ENCODE data around the gene LRRN2. TPM values are rescaled to one million over a fixed set of nuclear protein-coding genes. Genes with fewer than 3 reads are reported as not detected.

Gene LRRN2
- total and polyA plus RNA-seq, 9 of the 15 experiments (the other 6 are each of a cell fraction or from before 2014, with no cell fraction given), result 0.05 TPM; not detected in 8

DNA sequence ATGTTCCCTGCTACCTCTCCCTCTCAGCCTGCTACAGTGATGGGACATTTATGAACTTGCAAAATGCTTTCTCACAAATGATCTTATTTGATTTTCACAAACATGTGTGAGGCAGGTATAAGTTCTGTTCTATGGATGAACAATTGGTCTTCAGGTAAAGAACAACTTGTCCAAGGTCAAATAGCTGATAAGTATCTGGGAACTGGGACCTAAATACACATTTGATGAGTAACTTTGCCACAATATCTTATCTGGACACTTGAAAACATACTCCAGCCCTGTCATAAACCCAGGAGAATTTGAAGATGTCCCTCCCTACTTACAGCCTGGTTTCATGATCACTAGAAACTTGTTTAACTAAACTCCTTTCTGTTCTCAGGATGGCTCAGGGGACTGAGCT, 23.0 kb downstream of the LRRN2 start:
- no peak for DNase-seq (ENCODE audit: extremely low read depth in 1 of 4, low spot score in 3 of 4)
- CTCF ChIA-PET (ENCODE audit: low intra/inter-chr PET ratio), result no interaction called here

DNA sequence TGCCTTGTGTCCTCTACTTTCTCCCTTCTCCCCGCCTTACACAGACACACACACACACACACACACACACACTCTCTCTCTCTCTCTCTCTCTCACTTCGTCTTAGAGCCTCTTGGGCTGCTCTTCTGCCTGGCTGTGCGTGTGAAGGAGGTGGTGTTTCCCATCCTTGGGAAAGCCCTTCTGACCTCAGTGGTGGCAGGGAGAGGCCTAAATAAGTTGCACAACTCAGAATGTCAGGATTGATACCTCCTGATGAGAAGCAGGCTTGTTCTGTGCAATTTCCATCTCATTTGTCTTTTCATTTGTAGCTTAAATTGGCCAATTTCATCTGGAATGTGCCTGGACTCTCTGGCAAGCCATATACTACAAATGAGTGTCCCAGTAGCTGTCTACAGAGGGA, 25.0 kb downstream of the LRRN2 start:
- intact Hi-C loops (cut with micrococcal nuclease) (no loop called here), in situ Hi-C loops (cut with MboI) (no loop called here)
- Histone ChIP-seq H3K27me3 (ENCODE audit: control insufficient read depth in 2 of 2, insufficient read depth in 2 of 2, low read length in 2 of 2) (peaks cover 19 to 38% of the 10 kb centered on the region in 2 experiments; a peak in 4 of 5 replicates), H4K20me1 (replicated peaks; ENCODE audit: control insufficient read depth, insufficient read depth, low read length) (no peaks in the 10 kb centered on the region), H3K9me1 (ENCODE audit: control insufficient read depth, insufficient read depth, low read length) (no peaks in the 10 kb centered on the region), H3K9me3 (replicated peaks; ENCODE audit: control insufficient read depth, insufficient read depth, low read depth, low read length) (no peaks in the 10 kb centered on the region), H2AFZ (ENCODE audit: low read depth, low read length) (no peak overlapping the region), H3K36me3 (ENCODE audit: control insufficient read depth, insufficient read depth, low read length) (no peaks in the 10 kb centered on the region), H3K4me2 (ENCODE audit: insufficient read depth, low read length) (no peak overlapping the region), H3K9ac (ENCODE audit: insufficient read depth in 1 of 2, low read depth in 2 of 2, low read length in 2 of 2) (no peak overlapping the region), H3K79me2 (ENCODE audit: control insufficient read depth, insufficient read depth, low read length) (no peaks in the 10 kb centered on the region), H3K27ac (ENCODE audit: extremely low read depth, low read depth, low read length) (no peak overlapping the region), H3K4me1 (replicated peaks in 1 of 2; ENCODE audit: control insufficient read depth in 2 of 2, insufficient read depth in 2 of 2, low read length in 2 of 2) (peaks cover 0 to 3% of the 10 kb centered on the region in 2 experiments; a peak in 2 of 5 replicates), H3K4me3 (no peak overlapping the region)
- WGBS (ENCODE audit: insufficient coverage, low coverage, missing lambda C conversion rate), result 24% methylated on average over 2 of the region's 3 CpGs
- DNase-seq (ENCODE audit: extremely low read depth in 1 of 4, low spot score in 3 of 4) (no peak), FAIRE-seq (no peak), ATAC-seq (no peak)
- BruUV-seq (replicated peaks), result no TSS peak
- ChIA-PET POLR2A (interaction anchor here (1.6 kb wide), 1 partner anchor 9 kb away, joined by 5 read pairs; no protein-coding TSS in a partner anchor), CTCF (ENCODE audit: low intra/inter-chr PET ratio) (no interaction called here)
- TF ChIP-seq, protein P1, sequence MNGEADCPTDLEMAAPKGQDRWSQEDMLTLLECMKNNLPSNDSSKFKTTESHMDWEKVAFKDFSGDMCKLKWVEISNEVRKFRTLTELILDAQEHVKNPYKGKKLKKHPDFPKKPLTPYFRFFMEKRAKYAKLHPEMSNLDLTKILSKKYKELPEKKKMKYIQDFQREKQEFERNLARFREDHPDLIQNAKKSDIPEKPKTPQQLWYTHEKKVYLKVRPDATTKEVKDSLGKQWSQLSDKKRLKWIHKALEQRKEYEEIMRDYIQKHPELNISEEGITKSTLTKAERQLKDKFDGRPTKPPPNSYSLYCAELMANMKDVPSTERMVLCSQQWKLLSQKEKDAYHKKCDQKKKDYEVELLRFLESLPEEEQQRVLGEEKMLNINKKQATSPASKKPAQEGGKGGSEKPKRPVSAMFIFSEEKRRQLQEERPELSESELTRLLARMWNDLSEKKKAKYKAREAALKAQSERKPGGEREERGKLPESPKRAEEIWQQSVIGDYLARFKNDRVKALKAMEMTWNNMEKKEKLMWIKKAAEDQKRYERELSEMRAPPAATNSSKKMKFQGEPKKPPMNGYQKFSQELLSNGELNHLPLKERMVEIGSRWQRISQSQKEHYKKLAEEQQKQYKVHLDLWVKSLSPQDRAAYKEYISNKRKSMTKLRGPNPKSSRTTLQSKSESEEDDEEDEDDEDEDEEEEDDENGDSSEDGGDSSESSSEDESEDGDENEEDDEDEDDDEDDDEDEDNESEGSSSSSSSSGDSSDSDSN (IDR thresholded peaks at IDR 0.05; ENCODE audit: borderline replicate concordance in 1 of 2, low read depth in 2 of 2, low read length in 2 of 2), result no peak
- TF ChIP-seq IFI16 (CRISPR knock-in tag; IDR thresholded peaks at IDR 0.05) (no peak), U2AF2 (optimal IDR thresholded peaks at IDR 0.05; ENCODE audit: low read depth, low read length) (no peak)
- TF ChIP-seq, protein P2, sequence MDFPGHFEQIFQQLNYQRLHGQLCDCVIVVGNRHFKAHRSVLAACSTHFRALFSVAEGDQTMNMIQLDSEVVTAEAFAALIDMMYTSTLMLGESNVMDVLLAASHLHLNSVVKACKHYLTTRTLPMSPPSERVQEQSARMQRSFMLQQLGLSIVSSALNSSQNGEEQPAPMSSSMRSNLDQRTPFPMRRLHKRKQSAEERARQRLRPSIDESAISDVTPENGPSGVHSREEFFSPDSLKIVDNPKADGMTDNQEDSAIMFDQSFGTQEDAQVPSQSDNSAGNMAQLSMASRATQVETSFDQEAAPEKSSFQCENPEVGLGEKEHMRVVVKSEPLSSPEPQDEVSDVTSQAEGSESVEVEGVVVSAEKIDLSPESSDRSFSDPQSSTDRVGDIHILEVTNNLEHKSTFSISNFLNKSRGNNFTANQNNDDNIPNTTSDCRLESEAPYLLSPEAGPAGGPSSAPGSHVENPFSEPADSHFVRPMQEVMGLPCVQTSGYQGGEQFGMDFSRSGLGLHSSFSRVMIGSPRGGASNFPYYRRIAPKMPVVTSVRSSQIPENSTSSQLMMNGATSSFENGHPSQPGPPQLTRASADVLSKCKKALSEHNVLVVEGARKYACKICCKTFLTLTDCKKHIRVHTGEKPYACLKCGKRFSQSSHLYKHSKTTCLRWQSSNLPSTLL (IDR thresholded peaks at IDR 0.05), result no peak

More for the DNA sequence above, 23.0 kb downstream of the LRRN2 start:
- Histone ChIP-seq H3K79me2 (ENCODE audit: control insufficient read depth, insufficient read depth, low read length) (no peaks in the 10 kb centered on the region), H3K4me1 (replicated peaks in 1 of 2; ENCODE audit: control insufficient read depth in 2 of 2, insufficient read depth in 2 of 2, low read length in 2 of 2) (peaks cover 0 to 3% of the 10 kb centered on the region in 2 experiments; a peak in 2 of 5 replicates), H3K36me3 (ENCODE audit: control insufficient read depth, insufficient read depth, low read length) (no peaks in the 10 kb centered on the region), H2AFZ (ENCODE audit: low read depth, low read length) (no peak overlapping the region), H3K27ac (ENCODE audit: extremely low read depth, low read depth, low read length) (no peak overlapping the region), H3K9me3 (replicated peaks; ENCODE audit: control insufficient read depth, insufficient read depth, low read depth, low read length) (no peaks in the 10 kb centered on the region), H3K4me3 (no peak overlapping the region), H3K4me2 (ENCODE audit: insufficient read depth, low read length) (no peak overlapping the region), H3K9ac (ENCODE audit: insufficient read depth in 1 of 2, low read depth in 2 of 2, low read length in 2 of 2) (no peak overlapping the region), H4K20me1 (replicated peaks; ENCODE audit: control insufficient read depth, insufficient read depth, low read length) (no peaks in the 10 kb centered on the region), H3K27me3 (ENCODE audit: control insufficient read depth in 2 of 2, insufficient read depth in 2 of 2, low read length in 2 of 2) (peaks cover 11 to 42% of the 10 kb centered on the region in 2 experiments; a peak in 4 of 5 replicates), H3K9me1 (ENCODE audit: control insufficient read depth, insufficient read depth, low read length) (no peaks in the 10 kb centered on the region)
- intact Hi-C loops (cut with micrococcal nuclease), result no loop called here
- in situ Hi-C loops (cut with MboI), result no loop called here
- FAIRE-seq, result peak; percentile 15
- no peak for ATAC-seq
- TF ChIP-seq FOXA3 (CRISPR knock-in tag; conservative IDR thresholded peaks at IDR 0.05 in 1 of 2, IDR thresholded peaks at IDR 0.05 in 1 of 2) (0 out of 4 replicates have a peak, but pooled peaks of 1 of the 2 experiments have one; percentile 8), ETV1 (tag; conservative IDR thresholded peaks at IDR 0.05; ENCODE audit: low read depth) (no peak), ZEB2 (IDR thresholded peaks at IDR 0.05) (0 out of 2 replicates have a peak, but pooled peaks have one; percentile 22), ZNF780A (CRISPR knock-in tag; IDR thresholded peaks at IDR 0.05) (no peak), ESRRA (IDR thresholded peaks at IDR 0.05; ENCODE audit: borderline replicate concordance, low read depth) (peak; percentile 83), HOXB6 (CRISPR knock-in tag; IDR thresholded peaks at IDR 0.05; ENCODE audit: borderline replicate concordance) (no peak), JUND (IDR thresholded peaks at IDR 0.05; ENCODE audit: borderline replicate concordance, low read depth, low read length) (no peak), JUND (tag; IDR thresholded peaks at IDR 0.05; ENCODE audit: borderline replicate concordance, low read depth, low read length) (peak; percentile 25; the same call in 1 of the 3 replicates), ELF1 (tag; IDR thresholded peaks at IDR 0.05) (no peak), CTBP1 (IDR thresholded peaks at IDR 0.05; ENCODE audit: borderline replicate concordance) (0 out of 2 replicates have a peak, but pooled peaks have one; percentile 34), TARDBP (IDR thresholded peaks at IDR 0.05) (no peak), FOSL1 (tag; conservative IDR thresholded peaks at IDR 0.05) (peak; percentile 80)
- POLR2A ChIA-PET, result interaction anchor here (0.6 to 2.1 kb wide), 6 partner anchors 8 to 331 kb away, joined by 3 to 12 read pairs (median 4); no protein-coding TSS in a partner anchor
- BruUV-seq (replicated peaks), result no TSS peak

Data from K562 (cell line).